Trophoblast cell (in vitro differentiated cells and primary cell): Measurements from ENCODE around the gene DDHD1.

Experiments used
- DNase-seq, 2 donors: peaks; one replicate each; pipeline ENCODE4 v3.0.0-alpha.2; 2016
- H2AFZ ChIP-seq: 2 replicates; pipeline ENCODE4 v1.6.1; 2013; ENCODE audit warnings: low read length, moderate library complexity, mild to moderate bottlenecking; ENCODE audit not compliant: insufficient read depth, poor library complexity
- H2AK5ac ChIP-seq: 2 replicates; pipeline ENCODE4 v1.6.1; 2013; ENCODE audit warnings: mild to moderate bottlenecking, low read length
- H2BK120ac ChIP-seq: 2 replicates; pipeline ENCODE4 v1.6.1; 2013; ENCODE audit warnings: low read length, mild to moderate bottlenecking, moderate library complexity; ENCODE audit not compliant: insufficient read depth, poor library complexity
- H2BK12ac ChIP-seq: 2 replicates; pipeline ENCODE4 v1.6.1; 2013; ENCODE audit warnings: mild to moderate bottlenecking, low read length, moderate library complexity
- H2BK5ac ChIP-seq: 2 replicates; pipeline ENCODE4 v1.6.1; 2013; ENCODE audit warnings: low read length, low read depth, moderate library complexity, mild to moderate bottlenecking; ENCODE audit not compliant: poor library complexity
- H3K14ac ChIP-seq: 2 replicates; pipeline ENCODE4 v1.6.1; 2013; ENCODE audit warnings: mild to moderate bottlenecking, low read length
- H3K18ac ChIP-seq: 2 replicates; pipeline ENCODE4 v1.6.1; 2013; ENCODE audit warnings: mild to moderate bottlenecking, low read length
- H3K23ac ChIP-seq: 2 replicates; pipeline ENCODE4 v1.6.1; 2013; ENCODE audit warnings: low read length
- H3K27ac ChIP-seq: 2 replicates; pipeline ENCODE4 v1.5.1; 2013; ENCODE audit warnings: low read depth, mild to moderate bottlenecking, inconsistent platforms, low read length, moderate library complexity
- H3K27me3 ChIP-seq: 2 replicates; pipeline ENCODE4 v1.6.1; 2013; ENCODE audit warnings: inconsistent platforms, mild to moderate bottlenecking, low read length, moderate library complexity; ENCODE audit not compliant: insufficient read depth
- H3K36me3 ChIP-seq, 2 experiments: 1 replicate in 1 of 2; 2 replicates in 1 of 2; pipeline ENCODE4 v1.6.1; 2013; ENCODE audit warnings: low read length in 2 of 2, mild to moderate bottlenecking in 2 of 2, moderate library complexity in 1 of 2; ENCODE audit not compliant: insufficient read depth in 2 of 2, control insufficient read depth in 1 of 2
- H3K4ac ChIP-seq: 2 replicates; pipeline ENCODE4 v1.6.1; 2013; ENCODE audit warnings: low read depth, mild to moderate bottlenecking, low read length, moderate library complexity
- H3K4me1 ChIP-seq, 2 experiments: 1 replicate in 1 of 2; 2 replicates in 1 of 2; pipeline ENCODE4 v1.6.1; 2013; ENCODE audit warnings: low read length in 2 of 2, mild to moderate bottlenecking in 2 of 2, moderate library complexity in 1 of 2; ENCODE audit not compliant: insufficient read depth in 2 of 2, control insufficient read depth in 1 of 2
- H3K4me2 ChIP-seq: 2 replicates; pipeline ENCODE4 v1.6.1; 2013; ENCODE audit warnings: inconsistent platforms, mild to moderate bottlenecking, low read length, moderate library complexity
- H3K4me3 ChIP-seq: 2 replicates; pipeline ENCODE4 v1.5.1; 2013; ENCODE audit warnings: mild to moderate bottlenecking, low read depth, low read length, inconsistent platforms
- H3K79me1 ChIP-seq: one replicate; pipeline ENCODE4 v1.6.1; 2013; ENCODE audit warnings: low read length
- H3K79me2 ChIP-seq: 2 replicates; pipeline ENCODE4 v1.6.1; 2013; ENCODE audit warnings: low read length, mild to moderate bottlenecking; ENCODE audit not compliant: control insufficient read depth, insufficient read depth, poor library complexity
- H3K9ac ChIP-seq: 2 replicates; pipeline ENCODE4 v1.6.1; 2013; ENCODE audit warnings: mild to moderate bottlenecking, low read length
- H3K9me3 ChIP-seq: 2 replicates; pipeline ENCODE4 v1.6.1; 2013; ENCODE audit warnings: low read depth, mild to moderate bottlenecking, control low read depth, inconsistent platforms, low read length; ENCODE audit not compliant: insufficient read depth
- H4K12ac ChIP-seq: 2 replicates; pipeline ENCODE4 v1.6.1; 2013; ENCODE audit warnings: low read depth, mild to moderate bottlenecking, low read length, moderate library complexity
- H4K8ac ChIP-seq: 2 replicates; pipeline ENCODE4 v1.6.1; 2013; ENCODE audit warnings: low read depth, mild to moderate bottlenecking, low read length, moderate library complexity
- H4K91ac ChIP-seq: one replicate; pipeline ENCODE4 v1.6.1; 2013; ENCODE audit warnings: low read depth, mild to moderate bottlenecking, low read length, moderate library complexity
- WGBS: extraction: QIAGEN DNeasy Blood & Tissue Kit; methylation state at CpG from one replicate; pipeline ENCODE4 v1.1.7; 2013; ENCODE audit warnings: missing lambda C conversion rate; ENCODE audit not compliant: insufficient read length, insufficient coverage; ENCODE audit errors: extremely low coverage; 5-methylcytosine and 5-hydroxymethylcytosine counted together

Gene DDHD1

GRCh38 chr14:53041067-53041466 is 112.1 kb downstream of the DDHD1 start:
- Histone ChIP-seq H3K23ac (no peak overlapping the region), H3K36me3 (no peaks in the 10 kb centered on the region), H3K27ac (no peak overlapping the region), H2BK120ac (no peak overlapping the region), H3K9ac (no peak overlapping the region), H3K27me3 (no peaks in the 10 kb centered on the region), H3K18ac (no peak overlapping the region), H3K79me2 (no peaks in the 10 kb centered on the region), H3K4me1 (no peaks in the 10 kb centered on the region), H3K9me3 (no peaks in the 10 kb centered on the region), H2AFZ (no peak overlapping the region), H4K12ac (no peak overlapping the region), H2BK5ac (no peak overlapping the region), H4K91ac (no peak overlapping the region), H3K14ac (no peak overlapping the region), H3K79me1 (no peaks in the 10 kb centered on the region), H3K4me2 (no peak overlapping the region), H2AK5ac (no peak overlapping the region), H3K4me3 (no peak overlapping the region), H2BK12ac (no peak overlapping the region), H3K4ac (no peak overlapping the region), H4K8ac (no peak overlapping the region)
- no CpG with 5 or more reads among the region's 2 CpGs for WGBS
- DNase-seq = no peak

- H3K23ac ChIP-seq = no peak overlapping the region
- no peaks in the 10 kb centered on the region for H3K79me1 ChIP-seq
- no peak for DNase-seq
- no peak overlapping the region for H4K12ac ChIP-seq
- H2AFZ ChIP-seq = no peak overlapping the region
- H2BK12ac ChIP-seq = no peak overlapping the region
- H4K8ac ChIP-seq = no peak overlapping the region
- H2BK120ac ChIP-seq = no peak overlapping the region
- no peak overlapping the region for H3K14ac ChIP-seq
- no peak overlapping the region for H4K91ac ChIP-seq
- H3K18ac ChIP-seq = no peak overlapping the region
- H3K27ac ChIP-seq = no peak overlapping the region
- H3K4me1 ChIP-seq = no peaks in the 10 kb centered on the region
- no peaks in the 10 kb centered on the region for H3K27me3 ChIP-seq
- no peak overlapping the region for H2AK5ac ChIP-seq
- H3K4me3 ChIP-seq = no peak overlapping the region
- H3K9me3 ChIP-seq = no peaks in the 10 kb centered on the region
- H3K36me3 ChIP-seq = no peaks in the 10 kb centered on the region
- H3K4ac ChIP-seq = no peak overlapping the region
- H3K4me2 ChIP-seq = no peak overlapping the region
- H3K9ac ChIP-seq = no peak overlapping the region
- no peaks in the 10 kb centered on the region for H3K79me2 ChIP-seq
- no peak overlapping the region for H2BK5ac ChIP-seq
- no CpG with 5 or more reads among the region's 3 CpGs for WGBS
Observed at GRCh38 chr14:53038629-53039028, 114.5 kb downstream of the DDHD1 start.

GRCh38 chr14:53037016-53037415 is 116.1 kb downstream of the DDHD1 start:
- Histone ChIP-seq H3K27me3 (no peaks in the 10 kb centered on the region), H3K18ac (no peak overlapping the region), H3K79me1 (no peaks in the 10 kb centered on the region), H3K36me3 (no peaks in the 10 kb centered on the region), H3K27ac (no peak overlapping the region), H3K4ac (no peak overlapping the region), H3K9ac (no peak overlapping the region), H3K79me2 (no peaks in the 10 kb centered on the region), H3K4me1 (no peaks in the 10 kb centered on the region), H3K4me2 (no peak overlapping the region), H2AK5ac (no peak overlapping the region), H3K4me3 (no peak overlapping the region), H4K12ac (no peak overlapping the region), H3K9me3 (no peaks in the 10 kb centered on the region), H4K91ac (no peak overlapping the region), H2AFZ (no peak overlapping the region), H2BK12ac (no peak overlapping the region), H2BK5ac (no peak overlapping the region), H4K8ac (no peak overlapping the region), H3K23ac (no peak overlapping the region), H3K14ac (no peak overlapping the region), H2BK120ac (no peak overlapping the region)
- no peak for DNase-seq
- no CpG with 5 or more reads among the region's 1 CpG for WGBS

GRCh38 chr14:53035336-53036210 is 117.5 kb downstream of the DDHD1 start:
- peak in 1 of 2 donors; percentile 39 for DNase-seq
- Histone ChIP-seq H2AK5ac (no peak overlapping the region), H3K9me3 (no peaks in the 10 kb centered on the region), H4K8ac (no peak overlapping the region), H3K27me3 (no peaks in the 10 kb centered on the region), H3K27ac (no peak overlapping the region), H3K4me1 (no peaks in the 10 kb centered on the region), H3K4me2 (no peak overlapping the region), H2AFZ (no peak overlapping the region), H3K9ac (no peak overlapping the region), H3K23ac (no peak overlapping the region), H2BK120ac (no peak overlapping the region), H4K12ac (no peak overlapping the region), H3K79me2 (no peaks in the 10 kb centered on the region), H3K36me3 (no peaks in the 10 kb centered on the region), H3K4ac (no peak overlapping the region), H2BK12ac (no peak overlapping the region), H2BK5ac (no peak overlapping the region), H3K4me3 (no peak overlapping the region), H3K79me1 (no peaks in the 10 kb centered on the region), H4K91ac (no peak overlapping the region), H3K18ac (no peak overlapping the region), H3K14ac (no peak overlapping the region)
- no CpG with 5 or more reads among the region's 6 CpGs for WGBS
